Right hindlimb (tissue), 1 donor: ENCODE results near the gene AP3B1.
"Not testable (repeated sequence)": the region's sequence is repeated elsewhere in the genome, so short reads cannot be mapped to it uniquely, and the experiment has no call there.

Experiments
- DNase-seq: peaks from one replicate; pipeline ENCODE4 v3.0.0-alpha.2; 2018

AP3B1 gene

DNA sequence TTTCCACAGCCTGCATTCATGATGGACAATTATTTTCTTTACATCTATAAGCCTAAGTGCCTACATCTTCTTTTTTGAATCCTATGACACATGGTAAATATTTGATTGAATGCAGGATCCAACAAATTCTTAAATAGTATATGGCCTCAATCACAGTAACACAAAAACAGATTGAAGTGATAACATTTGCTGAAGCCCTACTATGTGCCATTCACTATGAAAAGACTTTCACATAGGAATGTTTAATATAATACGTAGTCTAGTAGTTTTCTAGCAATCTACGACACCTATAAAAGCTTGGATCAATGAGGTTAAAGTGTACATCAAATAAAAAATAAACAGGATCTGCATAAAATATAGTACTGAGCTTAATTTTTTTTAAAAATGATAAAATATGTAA is 231.0 kb downstream of the AP3B1 start:
- DNase-seq: no peak

DNA sequence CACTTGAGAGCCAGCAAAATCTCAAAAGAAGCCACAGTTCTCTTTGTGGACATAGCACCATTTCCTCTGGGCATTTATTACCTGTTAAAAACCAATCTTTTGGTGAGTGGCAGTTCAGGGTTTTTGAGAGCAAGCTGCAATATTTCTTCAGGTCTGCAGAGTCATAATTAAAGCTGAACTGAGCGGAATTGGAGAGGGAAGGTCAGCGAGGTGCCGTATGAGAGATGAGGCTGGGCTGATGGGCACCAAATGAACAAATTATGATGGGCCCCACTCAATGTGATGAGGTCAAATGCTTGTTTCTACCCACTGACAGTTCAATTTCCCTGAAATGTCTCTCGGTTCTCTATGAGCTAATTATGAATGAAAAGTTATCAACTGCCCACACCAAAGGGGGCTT is 231.9 kb downstream of the AP3B1 start:
- DNase-seq: no peak

DNA sequence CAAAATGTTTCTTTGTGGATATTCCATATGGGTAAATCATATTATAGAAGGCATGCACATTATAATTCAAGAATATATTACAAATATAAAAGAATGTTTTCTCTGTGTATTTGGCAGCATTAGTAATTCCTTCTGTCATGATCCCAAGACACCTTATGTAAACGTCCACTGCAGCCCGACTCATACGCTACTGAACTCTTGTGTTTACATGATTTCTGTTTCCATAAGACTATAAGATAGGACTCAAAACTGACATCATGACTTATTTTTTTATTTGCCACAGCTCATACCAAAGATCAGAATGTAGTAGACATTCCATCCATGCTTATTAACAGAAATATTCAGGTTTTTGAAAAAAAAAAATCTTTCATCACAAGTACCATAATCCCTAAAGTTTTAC is 234.1 kb downstream of the AP3B1 start:
- DNase-seq: no peak

DNA sequence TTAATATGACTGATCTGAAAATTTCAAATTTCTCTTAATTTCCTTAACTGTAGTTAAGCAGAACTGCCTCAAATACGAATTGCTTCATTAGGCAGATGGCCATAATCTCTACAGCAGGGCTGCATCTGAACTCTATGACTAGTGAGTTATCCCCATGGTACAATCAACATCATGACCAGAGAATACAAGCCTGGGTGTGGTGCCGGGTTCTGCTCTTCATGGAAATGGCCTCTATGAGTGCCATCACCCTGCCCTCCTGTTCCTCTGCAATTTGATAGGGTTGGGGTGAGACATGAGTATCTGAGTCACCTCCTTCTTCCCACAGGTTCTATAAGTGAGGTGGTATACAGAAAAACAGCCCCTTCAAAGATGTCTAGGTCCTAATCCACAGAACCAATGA is 235.9 kb downstream of the AP3B1 start:
- DNase-seq: no peak

DNA sequence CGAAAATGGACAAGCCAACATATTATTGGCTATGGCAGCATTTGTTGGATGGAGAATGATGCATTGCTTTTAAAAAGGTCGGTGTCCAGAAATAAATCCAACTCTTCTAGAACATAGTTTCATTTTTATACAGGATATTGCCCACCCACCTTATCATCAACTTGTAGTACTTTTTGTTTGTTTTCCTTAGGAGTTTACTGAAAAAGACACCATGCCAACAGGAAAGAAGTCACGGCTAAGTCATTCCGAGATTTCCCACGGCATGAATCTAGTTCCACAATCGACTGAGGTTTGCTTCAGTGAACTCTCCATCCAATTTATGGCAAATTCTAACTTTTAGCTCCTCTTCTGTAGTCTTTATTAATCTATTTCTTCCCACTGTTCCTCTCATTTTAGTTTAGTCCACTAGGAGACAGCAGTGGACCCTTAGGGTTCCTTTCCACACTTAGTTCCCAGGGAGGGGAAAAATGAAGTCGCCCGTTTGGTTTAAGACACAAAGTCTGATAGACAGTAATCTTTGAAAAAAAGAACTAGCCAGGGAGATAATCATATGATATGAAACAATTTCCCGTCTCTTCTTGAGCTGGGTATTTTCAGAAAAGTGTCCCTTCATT is 237.5 kb downstream of the AP3B1 start:
- no peak for DNase-seq

DNA sequence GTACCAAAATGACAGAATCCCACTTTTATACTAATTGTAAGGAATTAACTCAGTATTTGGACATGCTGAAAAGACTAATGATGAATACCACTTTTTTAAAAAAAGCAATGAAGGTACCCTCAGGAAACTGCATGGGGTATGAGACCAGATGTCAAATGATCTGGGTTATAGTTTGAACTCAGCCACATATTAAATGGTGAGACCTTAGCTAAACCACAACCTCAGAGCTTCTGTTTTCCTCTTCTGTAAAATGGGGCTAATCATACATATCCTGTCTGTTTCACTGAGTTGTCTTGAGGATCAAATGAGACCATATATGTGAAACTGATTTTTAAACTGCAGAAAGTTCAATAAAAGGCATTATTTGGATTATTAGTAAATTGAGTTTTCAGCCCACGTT is 238.4 kb downstream of the AP3B1 start:
- no peak for DNase-seq

DNA sequence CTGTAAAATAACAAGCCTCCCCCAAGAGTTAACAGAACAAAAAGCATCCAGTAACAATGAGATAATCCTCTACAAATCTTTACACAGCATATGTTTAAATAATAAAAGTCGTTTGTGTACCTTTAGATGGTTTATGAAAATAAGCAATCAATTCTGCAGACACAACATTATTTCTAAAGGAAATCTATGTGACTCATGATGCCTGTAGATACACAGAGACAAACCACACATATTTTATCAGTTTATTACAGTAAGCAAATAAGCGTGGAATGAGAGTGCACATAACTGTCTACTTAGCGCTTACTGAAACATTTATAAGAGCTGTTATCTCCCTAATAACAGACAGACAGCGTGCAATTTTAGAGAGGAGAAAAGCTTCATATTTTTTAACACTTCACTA is 243.6 kb downstream of the AP3B1 start:
- no peak for DNase-seq

DNA sequence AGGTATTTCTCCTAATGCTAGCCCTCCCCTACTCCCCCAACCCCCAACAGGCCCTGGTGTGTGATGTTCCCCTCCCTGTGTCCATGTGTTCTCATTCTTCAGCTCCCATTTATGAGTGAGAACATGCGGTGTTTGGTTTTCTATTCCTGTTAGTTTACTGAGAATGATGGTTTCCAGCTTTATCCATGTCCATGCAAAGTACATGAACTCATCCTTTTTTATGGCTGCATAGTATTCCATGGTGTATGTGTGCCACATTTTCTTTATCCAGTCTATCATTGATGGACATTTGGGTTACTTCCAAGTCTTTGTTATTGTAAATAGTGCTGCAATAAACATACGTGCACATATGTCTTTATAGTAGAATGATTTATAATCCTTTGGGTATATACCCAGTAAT is 247.7 kb downstream of the AP3B1 start:
- DNase-seq: not testable (repeated sequence)

DNA sequence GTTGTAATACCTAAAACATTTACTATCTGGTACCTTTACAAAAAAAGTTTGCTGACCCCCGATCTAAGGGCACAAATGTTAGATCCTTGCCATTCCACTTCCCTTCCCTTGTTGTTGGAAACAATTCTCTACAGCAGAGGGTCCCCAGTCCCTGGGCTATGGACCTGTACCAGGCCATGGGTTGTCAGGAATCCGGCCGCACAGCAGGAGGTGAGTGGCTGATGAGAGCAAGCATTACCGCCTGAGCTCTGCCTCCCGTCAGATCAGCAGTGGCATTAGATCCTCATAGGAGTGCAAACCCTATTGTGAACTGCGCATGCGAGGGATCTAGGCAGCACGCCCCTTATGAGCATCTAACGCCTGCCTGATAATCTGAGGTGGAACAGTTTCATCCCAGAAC is 248.5 kb downstream of the AP3B1 start:
- no peak for DNase-seq

DNA sequence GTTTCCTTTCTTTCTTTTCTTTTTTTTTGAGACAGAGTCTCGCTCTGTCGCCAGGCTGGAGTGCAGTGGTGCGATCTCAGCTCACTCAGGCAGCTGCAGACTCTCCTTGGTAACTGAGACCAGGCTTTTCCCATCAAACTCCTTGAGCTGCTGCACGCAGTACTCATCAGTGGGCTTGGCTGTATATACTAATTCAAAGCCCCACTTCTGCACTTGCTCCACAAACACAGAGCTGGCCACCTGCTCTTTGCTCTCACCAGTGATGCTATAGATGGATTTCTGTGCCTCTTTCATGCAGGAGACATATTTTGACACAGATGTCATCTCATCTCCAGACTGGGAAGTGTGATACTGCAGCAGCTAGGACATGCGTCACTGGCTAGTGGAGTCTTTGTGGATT is 252.7 kb downstream of the AP3B1 start:
- DNase-seq: no peak

DNA sequence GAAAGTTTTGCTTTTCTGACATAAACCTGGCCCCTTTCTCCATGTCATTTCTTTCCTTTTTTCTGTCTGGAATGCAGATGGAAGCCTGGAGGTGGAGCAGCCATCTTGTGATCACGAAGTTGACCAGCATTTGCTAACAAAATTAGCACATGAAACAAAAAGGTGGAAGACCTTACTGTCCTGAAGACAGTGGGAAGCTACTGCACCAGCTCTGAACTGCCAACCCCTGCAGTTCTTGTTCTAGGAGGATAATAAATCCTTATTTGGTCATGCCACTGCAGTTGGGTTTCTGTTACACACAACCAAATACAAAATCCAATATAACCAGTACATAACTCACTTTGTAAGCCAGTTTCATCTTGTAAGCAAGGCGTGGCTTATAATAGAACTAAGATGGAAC is 269.0 kb downstream of the AP3B1 start:
- DNase-seq: no peak

DNA sequence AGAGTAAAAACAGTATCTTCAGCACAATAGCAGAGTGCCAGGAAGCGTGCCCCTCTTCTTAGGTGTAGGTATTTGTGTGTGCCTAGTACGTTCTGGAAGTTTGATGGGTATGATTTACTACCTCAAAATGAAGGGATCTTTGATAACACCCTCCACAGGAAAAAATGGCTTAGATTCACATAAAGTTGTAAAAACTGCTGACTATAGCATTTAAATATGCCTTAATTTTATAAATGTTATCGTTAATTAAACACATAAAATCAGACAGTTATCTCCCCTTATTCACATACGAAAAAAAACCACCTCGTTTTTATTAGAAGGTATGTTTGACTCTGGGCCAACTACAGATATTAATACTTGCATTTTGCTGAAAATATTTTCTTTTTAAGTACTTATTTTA is 274.8 kb downstream of the AP3B1 start:
- DNase-seq: no peak

DNA sequence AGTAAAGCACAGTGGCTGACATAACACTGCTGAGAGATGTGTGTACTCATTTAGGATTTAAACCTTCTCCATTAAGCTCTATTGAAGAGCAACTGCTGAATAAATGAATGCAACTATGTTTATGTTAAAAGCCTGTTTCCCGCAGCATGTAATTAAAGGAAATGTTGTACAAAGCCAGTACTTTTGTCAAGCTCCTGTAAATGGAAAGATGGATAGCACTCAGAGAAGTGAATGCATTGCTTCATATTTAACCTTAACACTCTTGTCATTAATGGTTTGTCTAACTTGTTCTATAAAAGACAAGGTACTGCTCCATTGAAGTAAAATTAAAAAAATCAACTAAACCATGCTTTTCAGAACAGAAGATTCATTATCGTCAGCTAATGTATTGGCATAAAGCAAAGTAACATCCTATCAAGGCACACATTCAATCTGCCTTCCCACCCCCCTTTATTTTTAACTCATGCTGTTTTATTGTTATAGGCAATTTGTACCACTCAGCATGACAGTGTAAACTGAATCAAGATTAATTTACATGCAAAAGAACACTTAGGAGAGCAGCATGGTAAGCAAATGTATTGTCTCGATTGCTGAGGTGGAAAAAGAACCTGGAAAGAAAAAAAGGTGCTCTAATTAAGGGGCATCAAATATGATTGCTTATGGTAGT is 277.5 kb downstream of the AP3B1 start:
- no peak for DNase-seq

DNA sequence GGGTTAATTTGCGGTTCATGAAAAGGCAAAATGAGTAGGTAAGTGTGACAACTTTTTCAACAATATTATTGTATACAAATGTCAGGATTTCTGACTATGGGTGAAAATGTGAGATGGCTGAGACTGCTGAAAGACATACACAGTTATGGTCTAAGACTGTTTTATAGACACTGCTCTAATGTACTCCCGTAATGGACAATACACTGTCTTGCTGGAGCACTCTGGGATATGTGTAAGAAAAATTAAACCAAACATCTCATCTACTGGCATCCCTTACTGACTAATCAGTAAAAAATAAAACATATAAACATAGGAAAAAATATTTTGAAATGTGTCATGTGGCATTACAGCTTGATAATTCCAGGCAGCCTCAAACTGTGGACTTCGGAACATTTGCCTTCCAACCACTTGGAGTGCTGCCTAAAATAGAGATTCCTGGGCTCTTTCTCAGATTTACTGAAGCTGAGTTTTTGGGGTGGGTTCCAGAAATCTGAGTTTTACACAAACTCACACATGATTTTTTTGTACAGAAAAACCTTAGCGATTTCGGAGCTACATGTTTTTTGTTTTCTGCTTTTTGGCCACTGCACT is 284.5 kb downstream of the AP3B1 start:
- peak; percentile 41 for DNase-seq

DNA sequence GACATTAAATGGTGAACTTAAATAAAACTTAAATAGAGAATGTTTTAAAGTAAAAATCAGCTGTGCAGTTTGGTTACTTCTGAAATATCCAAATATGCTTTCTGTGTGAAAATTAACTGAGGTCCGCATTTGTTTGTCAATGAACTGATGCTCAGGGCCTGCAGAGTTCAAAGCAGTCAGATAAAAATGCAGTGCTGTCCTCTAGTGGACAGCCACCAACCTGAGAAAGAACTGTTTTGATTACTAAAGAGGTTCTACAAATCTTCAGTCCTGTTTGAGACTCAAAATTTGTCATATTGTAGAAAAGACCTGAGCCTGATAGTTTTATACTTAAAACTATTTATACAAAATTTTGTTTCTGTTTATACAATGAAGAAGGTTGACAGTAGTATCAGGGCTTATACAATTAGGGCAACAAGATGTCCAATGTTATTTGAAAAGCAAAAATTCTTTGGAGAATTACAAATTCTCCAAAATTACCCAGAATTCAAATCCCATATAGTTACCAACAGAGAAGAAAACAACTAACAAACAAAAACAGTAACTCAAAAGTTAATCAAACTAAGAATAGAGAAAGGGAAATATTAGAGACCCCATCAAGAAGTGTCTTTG is 286.0 kb downstream of the AP3B1 start:
- no peak for DNase-seq

DNA sequence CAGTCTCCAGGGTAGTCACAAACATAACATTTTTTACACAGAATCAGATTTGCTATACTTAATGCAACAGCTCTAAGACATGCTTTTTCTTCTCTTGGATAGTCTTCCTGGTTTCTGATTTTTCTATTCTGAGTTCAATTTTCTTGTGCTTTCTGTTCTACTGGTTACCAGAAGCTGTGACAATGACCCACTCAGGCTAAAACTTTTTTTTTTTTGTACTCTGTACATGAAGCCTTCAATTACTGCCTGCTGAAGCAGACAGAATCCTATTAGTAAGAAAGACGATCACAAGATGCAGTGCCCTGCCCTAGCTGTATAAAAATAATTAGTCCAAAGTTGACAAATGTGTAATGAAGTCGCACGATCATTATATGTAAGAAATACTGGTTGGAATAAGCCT is 287.3 kb downstream of the AP3B1 start:
- no peak for DNase-seq

DNA sequence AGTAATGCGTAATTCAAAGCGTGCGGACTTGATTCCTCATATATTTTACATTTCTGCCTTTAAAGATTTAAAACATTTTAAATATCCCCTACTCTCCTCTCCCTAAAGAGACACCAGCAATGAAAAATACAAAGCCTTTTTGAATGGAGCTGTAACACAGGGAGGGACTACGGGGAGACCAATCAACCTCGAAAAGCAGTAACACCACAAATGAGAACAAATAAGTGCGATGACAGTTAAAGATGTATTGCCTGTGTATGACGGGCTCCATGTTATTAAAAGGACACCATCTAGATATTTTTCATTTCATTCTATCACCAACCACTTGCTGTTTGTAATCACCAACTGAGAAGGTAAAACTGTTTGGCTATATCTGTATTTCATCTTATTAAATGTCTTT is 288.0 kb downstream of the AP3B1 start:
- no peak for DNase-seq

DNA sequence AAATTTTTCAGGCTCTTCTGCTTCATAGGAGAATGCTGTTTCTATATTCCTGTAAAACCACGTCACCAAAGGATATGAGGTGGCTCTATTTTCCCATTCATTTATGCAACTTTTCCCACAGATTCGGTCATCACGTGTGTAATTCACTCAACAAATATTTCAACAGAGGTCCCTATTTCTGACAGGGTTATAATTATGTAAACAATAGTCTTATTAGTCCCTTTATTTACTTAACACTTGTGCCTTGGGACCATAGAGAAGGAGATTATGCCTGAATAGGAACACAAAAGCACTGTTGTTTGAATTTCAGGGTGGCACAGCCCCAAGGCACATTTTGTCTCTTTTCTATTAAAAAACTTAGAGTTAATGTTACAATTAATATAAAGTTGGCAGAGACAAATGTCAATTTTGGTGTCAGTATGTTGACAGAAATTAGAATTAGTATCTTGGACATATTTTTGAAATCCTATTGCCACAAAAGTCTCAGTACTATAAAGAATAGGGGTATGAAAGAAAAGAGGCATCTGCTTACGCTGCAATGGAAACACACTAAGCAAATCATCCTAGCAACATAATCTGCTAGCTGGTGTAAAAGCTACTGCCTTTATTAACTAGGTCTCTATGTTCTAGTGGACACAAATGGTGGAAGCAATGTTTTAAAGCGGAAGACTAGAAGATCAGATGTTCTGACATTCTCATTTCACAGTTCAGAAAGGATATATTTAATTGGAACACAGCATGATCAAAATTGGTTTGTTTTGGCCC is 289.3 kb downstream of the AP3B1 start:
- no peak for DNase-seq

DNA sequence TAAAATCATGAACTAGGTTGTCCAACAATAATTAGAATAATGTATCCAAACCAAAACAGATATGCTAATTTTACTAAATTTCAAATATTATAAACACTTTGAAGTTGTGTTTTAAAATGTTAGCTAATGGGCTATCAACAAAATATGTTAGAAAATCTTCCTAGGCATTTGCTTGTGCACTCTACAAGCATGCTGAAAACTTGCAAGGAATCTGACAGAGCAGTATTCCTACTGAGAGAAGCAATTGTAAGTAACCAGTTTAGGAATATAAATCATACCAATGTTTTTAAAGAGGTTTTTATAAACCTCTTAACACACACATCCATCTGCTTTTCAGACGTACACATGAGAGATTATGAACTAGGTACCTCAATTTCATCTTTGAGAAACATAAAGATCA is 289.9 kb downstream of the AP3B1 start:
- no peak for DNase-seq

DNA sequence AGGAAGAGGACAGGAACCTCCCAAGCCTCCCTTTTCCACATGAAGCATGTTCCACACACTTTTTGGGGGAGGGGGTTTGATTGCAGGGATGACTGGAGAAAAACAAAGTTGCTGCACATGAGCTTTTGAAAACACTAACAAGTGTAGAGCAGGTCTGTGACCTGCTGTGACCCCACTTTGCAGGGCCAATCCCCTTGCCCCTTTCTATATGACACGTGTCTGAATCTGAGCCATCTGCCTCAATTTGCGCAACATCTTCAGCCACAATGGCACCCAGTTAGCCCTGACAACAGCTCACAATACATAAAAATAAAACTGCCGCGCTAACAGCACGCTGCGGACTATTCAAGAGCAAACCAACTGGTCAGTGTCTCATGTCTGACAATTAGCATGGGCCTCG is 290.6 kb downstream of the AP3B1 start:
- no peak for DNase-seq

DNA sequence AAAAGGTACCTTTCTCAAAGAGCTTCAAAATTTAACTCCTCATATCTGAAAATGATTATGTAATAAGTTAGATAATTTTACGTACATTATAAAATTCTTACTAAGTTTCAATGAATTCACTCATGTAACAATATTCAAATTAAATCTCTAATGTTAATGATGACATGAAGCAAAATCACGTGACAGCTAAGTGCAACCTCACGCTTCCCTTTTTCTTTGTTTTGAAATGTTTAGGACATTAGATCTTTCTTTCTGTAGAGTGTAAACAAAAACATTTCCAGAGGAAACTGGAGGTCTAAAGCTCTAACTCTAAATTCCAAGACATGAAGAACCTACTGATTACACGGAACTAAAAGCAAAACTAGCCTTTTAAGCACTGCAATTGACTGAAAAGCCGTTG is 291.0 kb downstream of the AP3B1 start:
- DNase-seq: no peak

DNA sequence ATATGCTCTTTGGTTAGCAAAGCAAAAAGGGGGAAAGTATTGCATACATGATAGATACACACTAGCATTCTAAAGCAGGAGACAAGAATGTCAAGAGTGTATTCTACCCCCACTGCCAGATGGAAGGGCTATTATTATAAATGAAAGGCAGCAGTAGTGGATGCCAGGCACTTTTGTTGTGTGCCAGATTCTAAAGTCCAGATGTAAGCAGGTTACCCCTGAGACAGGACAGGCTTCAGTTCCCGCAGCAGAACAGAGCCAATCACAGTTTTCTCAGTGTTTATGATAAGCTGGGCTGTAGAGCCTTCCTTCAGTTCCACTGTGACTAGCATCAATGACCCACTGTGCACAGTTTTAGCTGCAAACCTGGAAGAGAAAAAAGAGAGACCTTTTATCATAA is 291.8 kb downstream of the AP3B1 start:
- no peak for DNase-seq

DNA sequence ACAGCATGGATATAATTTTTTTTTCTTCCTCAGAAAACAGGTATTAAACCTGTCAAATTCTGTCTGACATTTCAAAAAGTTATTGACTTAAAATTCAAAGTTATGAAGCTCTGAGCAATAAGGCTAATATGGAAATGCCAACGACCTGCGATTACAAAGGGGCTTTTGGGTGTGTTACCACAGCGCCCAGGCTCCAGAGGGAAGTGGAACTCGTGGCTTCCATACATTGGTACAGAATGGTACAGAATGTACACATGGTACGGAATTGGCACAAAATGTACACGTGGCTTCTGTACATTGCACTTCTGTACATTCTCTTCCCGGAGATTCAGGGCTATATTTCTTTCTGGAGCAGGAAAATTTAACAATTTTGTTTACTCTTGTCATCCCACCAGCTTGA is 293.3 kb downstream of the AP3B1 start:
- no peak for DNase-seq

DNA sequence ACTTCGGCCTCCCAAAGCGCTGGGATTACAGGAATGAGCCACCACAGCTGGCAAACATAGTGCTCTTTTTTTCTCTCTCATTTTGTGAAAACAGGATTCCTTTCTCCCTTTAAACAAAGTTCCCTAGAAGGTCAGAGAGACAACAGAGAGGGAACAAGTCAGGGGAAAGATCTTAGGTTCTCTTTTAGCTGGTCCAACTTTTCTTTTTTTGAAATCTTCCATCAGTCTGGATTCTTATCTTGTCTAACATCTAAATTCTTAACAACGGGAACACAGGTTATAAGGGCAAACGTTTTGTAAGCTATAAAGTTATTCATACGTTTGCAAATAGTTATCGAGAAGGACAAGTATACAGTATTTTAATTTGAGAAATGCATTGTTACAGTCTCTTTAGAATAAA is 294.3 kb downstream of the AP3B1 start:
- DNase-seq: no peak
